GM19463 (cell line): Measurements from ENCODE around the gene CDC73.
A peak's percentile ranks its signal among the peaks of the same experiment; 100 is the strongest.
"Not testable (repeated sequence)": the region's sequence is repeated elsewhere in the genome, so short reads cannot be mapped to it uniquely, and the experiment has no call there.

Experiments used
- ATAC-seq: cut with Tn5 transposase; IDR thresholded peaks from one replicate; pipeline ENCODE4 v1.9.1; 2021; ENCODE audit warnings: mild to moderate bottlenecking, moderate library complexity; ENCODE audit not compliant: unreplicated experiment

The CDC73 gene

DNA sequence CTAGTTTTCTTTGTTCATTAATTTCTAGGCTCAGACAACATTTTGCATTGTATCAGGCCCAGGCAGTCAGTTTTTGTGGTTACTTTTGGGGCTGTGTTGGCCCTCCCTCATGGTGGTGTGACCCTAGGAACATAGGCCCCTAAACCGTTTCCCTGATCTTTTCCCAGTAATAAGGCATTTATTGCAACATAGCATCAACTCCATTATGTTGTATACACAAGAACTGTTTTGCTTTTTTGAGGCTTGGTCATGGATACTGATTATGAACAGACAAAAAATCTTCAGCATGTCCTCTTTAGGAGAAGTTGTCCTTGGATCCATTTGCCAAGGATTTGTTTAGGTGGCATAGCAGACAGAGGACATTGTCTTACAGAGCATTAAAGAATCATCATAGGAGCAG is 54.3 kb downstream of the CDC73 start:
- ATAC-seq = no peak

DNA sequence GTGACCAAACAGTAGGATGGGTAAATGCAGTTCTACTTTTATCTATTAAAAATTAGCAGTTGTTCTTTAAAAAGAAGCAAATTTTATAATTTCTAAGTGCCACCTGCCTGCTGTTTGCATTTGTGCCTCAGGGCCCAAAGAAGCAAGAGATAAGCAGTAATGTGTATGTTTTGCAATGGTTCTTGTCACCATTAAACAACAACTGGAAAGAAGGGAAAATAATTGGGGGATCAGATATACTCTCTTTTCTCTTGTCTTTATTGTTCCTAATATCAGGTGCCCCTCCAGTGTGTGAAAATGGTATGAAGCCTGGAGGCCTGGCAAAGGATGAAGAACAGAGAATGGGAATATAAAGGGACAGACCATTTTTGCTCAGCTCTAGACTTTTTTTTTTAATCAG is 55.0 kb downstream of the CDC73 start:
- no peak for ATAC-seq

DNA sequence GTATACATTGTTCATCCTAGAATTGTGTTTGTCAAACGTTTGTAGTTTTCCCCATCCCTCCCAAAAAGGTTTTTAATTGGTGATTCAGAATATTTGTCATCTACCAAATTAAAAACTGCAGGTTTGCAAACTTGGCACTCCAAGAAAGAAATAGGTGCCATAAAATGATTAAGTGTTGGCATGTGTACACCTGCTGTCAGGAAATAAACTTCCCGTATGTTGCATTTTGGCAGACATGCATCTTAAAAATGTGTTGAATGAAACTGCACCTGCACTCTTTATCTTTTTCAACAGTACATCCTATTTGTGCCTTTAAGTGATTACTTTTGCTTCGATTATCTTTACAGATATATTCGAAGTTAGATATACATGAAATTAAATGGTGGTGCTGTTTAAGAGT is 57.3 kb downstream of the CDC73 start:
- no peak for ATAC-seq

- no peak for ATAC-seq
These were observed 59.7 kb downstream of the CDC73 start for GRCh38 chr1:193181536-193181935.

DNA sequence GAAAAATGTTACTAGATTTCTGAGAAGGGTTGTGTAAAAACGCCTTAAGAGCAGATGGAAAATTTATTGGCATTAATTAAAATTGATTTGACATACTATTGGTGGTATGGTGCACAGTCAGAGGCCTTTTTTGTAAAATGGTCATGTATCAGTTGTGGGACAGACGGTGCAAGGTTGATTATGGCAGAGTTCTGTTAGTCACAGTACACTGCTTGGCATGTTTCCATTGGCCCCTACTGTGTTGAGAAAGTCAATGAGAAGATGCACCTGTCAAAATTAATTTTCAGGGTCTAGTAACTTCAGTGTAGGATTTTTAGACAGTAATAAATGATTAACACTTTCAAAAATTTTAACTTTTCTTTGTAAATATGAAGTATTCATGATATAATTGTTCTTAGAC is 60.2 kb downstream of the CDC73 start:
- peak; percentile 44 for ATAC-seq

- peak; percentile 49 for ATAC-seq
These were observed 61.3 kb downstream of the CDC73 start for GRCh38 chr1:193183019-193183627.

GRCh38 chr1:193184776-193185175 is 62.9 kb downstream of the CDC73 start:
- ATAC-seq = no peak

- ATAC-seq = no peak
These were observed 63.4 kb downstream of the CDC73 start for GRCh38 chr1:193185211-193185610.

DNA sequence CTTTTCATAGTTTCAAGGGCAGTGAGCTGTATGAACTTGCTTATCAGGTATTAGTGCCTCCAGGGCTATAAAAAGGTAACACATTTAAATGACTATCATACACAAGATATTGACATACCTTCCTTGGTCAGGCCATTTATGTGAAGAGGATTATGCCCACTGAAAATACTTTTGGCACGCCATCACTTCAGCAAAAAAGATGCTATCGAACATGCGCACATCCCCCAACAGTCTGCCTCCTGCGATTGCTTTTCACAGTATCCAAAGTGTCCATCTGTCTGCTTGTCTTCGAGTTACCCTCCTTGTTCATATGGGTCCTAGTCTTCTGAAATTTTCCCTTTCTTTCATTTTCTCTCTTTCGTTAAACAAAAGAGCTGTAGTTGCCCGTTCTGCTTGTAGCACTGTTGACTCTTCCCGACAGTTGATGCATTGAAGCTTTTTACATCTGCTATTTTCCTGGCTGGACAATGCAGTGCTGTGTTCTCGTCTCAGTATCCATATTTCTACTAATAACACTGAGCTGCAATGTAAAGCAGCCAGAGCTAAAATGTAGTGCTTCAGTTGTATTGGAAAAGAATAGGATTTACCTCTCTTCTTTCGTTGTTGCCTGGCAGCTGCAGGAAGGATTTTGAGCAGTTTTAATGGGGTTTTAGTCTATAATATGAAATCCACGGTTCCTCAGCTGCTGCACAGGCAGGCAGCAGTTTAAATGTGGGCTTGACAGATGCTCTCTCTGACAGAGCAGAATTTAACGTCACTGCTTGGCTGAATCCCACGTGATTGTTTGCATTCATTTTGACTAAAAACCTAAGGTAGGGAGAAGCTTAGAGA is 64.3 kb downstream of the CDC73 start, which contains the start of gene B3GALT2:
TSS of gene B3GALT2 (minus strand) at position 713 of the 831 bp plus-strand sequence. CDS start 5,051 bp downstream, outside the sequence.
- ATAC-seq = peak; percentile 32

DNA sequence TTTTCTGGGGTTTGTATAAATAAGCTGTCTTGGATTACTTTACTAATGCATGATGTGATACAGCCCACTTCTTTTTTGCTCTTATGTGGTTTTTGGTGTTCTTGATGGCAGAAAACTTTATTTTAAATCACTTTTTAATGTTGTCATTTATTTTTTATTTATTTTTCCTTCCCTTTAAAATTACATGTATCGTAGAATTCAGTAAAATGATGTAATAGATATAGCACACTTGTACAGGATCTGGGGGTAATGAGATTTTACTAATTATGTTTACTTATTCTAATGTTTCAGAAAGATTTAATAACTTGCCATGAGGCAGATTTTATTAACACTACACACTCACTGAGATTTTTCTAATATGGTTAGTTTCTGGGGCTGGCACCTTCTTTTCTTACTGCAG is 65.3 kb downstream of the CDC73 start:
- no peak for ATAC-seq

GRCh38 chr1:193188915-193189314 is 67.1 kb downstream of the CDC73 start:
- ATAC-seq = not testable (repeated sequence)

GRCh38 chr1:193189442-193190095 is 67.7 kb downstream of the CDC73 start:
- ATAC-seq = no peak

- ATAC-seq = peak; percentile 38
These were observed 68.4 kb downstream of the CDC73 start for GRCh38 chr1:193190096-193190744.

DNA sequence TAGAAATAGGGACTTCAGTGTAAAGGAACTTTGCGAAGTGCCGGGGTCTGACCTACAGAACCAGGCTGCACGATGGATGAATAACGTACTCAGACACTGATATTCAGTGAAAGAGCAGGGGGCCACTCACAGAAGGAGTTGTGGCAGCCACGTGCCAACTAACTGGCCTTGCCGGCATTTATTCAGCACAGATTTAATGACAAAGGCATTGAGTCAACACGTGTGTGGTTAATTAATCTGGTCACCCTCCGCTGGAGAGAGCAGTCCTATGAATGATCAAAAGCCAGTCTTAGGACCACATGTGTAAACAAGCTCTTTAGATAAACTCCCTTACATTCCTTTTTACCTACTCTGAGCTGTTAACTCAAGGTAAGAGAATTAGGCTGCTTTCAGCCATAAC is 70.8 kb downstream of the CDC73 start:
- no peak for ATAC-seq

- ATAC-seq = no peak
These were observed 78.1 kb downstream of the CDC73 start for GRCh38 chr1:193199940-193200339.

DNA sequence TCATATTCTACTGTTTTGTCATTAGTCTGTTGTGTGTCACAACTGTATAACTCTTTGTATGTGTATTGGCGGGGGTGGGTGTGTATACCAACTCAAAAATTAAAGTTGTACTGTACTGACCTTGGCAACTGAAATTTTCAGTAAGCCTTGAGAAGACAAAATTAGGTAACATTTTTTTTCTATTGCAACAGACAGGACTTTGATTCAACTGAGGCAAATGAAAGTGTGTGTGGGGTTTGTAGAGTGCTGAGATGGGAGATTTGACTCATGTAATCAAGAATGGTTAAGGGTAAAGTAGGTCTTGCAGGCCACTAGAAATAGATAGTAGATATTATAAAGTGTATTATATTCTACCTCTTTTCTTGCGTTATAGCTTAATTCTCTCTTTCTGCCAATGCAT is 79.2 kb downstream of the CDC73 start:
- no peak for ATAC-seq

DNA sequence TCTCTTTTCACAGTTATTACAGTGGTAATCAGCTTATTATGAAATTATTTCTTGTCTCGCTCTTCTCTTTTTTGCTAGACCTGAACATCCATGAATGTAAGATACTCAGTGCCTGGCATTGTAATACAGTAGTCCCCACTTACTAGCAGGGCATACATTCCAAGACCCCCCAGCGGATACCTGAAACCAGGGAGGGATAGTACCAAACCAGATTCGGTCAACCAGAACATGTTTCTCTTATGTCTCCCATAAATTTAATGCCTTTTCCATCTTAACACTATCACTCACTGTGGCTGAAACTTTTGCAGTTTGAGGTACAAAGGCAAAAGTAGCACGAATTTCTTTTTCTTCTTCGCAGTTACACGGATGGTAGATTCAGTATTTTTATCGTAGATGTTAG is 89.2 kb downstream of the CDC73 start:
- ATAC-seq = no peak

- peak; percentile 77 for ATAC-seq
These were observed 89.7 kb downstream of the CDC73 start for GRCh38 chr1:193211539-193211938.

- ATAC-seq = no peak
These were observed 90.8 kb downstream of the CDC73 start for GRCh38 chr1:193212637-193213036.

DNA sequence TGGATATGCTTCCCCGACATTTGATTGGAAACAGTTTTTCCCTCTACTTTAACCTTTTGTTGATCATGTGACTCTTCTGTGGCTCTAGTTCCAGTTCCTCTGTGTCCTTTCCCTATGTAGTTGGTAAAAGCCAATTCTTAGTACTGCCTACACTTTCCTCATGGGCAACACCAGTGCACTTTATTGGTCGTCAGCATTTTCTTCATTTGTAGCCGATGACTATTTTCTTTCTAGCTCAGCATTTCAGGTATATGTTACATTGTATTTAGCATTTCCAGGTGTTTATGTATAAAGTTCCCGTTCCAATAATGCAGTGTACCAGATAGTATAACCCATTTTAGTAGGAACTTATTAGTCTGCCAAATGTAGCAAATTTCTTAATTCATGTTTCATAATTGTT is 92.2 kb downstream of the CDC73 start:
- no peak for ATAC-seq

DNA sequence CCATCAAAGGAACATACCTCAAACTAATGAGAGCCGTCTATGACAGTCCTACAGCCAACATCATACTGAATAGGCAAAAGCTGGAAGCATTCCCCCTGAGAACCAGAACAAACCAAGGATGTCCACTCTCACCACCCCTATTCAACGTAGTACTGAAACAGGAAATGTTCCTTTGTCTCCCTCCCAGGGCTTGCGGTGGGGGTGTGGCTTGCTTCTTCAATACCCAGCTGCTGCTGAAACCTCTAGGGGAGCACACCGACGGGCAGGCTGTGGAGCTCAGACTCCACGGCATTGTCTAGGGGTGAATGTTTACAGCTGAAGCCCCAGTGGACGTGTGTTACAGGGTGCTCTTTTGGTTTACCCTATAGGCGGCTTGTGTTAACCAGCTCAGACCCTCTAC is 95.1 kb downstream of the CDC73 start:
- ATAC-seq = no peak
